Measurements from ENCODE around the gene PRPF8. TPM values are rescaled to one million over a fixed set of nuclear protein-coding genes. Genes with fewer than 3 reads are reported as not detected.

Gene PRPF8
- total RNA-seq, 1 experiment from 2014 or later: 103 TPM

GRCh38 chr17:1647802-1648171 lies 36.9 kb downstream of the PRPF8 start:
- Histone ChIP-seq H4K20me1 (ENCODE audit: low read length) (no peaks in the 10 kb centered on the region), H3K27me3 (ENCODE audit: low read length) (no peaks in the 10 kb centered on the region), H3K9me3 (ENCODE audit: low read length) (no peaks in the 10 kb centered on the region), H2AFZ (ENCODE audit: low read length) (no peak overlapping the region), H3K36me3 (ENCODE audit: low read depth, low read length) (peaks cover 7% of the 10 kb centered on the region; the same call in 1 of the 2 replicates), H3K27ac (ENCODE audit: low read length) (no peak overlapping the region), H3F3A (ENCODE audit: low read length, unreplicated experiment) (no peaks in the 10 kb centered on the region), H3K4me1 (ENCODE audit: insufficient read depth, low read length) (peaks cover 24% of the 10 kb centered on the region), H3K9me2 (replicated peaks; ENCODE audit: low read length) (no peaks in the 10 kb centered on the region), H3K4me3 (ENCODE audit: low read length) (peak overlapping the region; percentile 76; the same call in 1 of the 2 replicates), H3K9ac (ENCODE audit: low read length) (no peak overlapping the region), H3K4me2 (ENCODE audit: low read length) (peak overlapping the region; percentile 93), H3K79me2 (ENCODE audit: low read length) (no peaks in the 10 kb centered on the region)
- DNase-seq (no peak), ATAC-seq (no peak)
- ChIA-PET POLR2A (ENCODE audit: unreplicated experiment) (interaction anchor here (0.7 to 2.6 kb wide), 2 partner anchors 69 to 673 kb away, joined by 5 to 18 read pairs; no protein-coding TSS in a partner anchor), CTCF (interaction anchor here (1.1 to 2.6 kb wide), 3 partner anchors 18 to 73 kb away, joined by 4 to 24 read pairs (median 15); no protein-coding TSS in a partner anchor)
- no peak for TF ChIP-seq EZH2phosphoT487 (IDR thresholded peaks at IDR 0.05; ENCODE audit: borderline replicate concordance, low read length)
- TF ChIP-seq, protein P1, sequence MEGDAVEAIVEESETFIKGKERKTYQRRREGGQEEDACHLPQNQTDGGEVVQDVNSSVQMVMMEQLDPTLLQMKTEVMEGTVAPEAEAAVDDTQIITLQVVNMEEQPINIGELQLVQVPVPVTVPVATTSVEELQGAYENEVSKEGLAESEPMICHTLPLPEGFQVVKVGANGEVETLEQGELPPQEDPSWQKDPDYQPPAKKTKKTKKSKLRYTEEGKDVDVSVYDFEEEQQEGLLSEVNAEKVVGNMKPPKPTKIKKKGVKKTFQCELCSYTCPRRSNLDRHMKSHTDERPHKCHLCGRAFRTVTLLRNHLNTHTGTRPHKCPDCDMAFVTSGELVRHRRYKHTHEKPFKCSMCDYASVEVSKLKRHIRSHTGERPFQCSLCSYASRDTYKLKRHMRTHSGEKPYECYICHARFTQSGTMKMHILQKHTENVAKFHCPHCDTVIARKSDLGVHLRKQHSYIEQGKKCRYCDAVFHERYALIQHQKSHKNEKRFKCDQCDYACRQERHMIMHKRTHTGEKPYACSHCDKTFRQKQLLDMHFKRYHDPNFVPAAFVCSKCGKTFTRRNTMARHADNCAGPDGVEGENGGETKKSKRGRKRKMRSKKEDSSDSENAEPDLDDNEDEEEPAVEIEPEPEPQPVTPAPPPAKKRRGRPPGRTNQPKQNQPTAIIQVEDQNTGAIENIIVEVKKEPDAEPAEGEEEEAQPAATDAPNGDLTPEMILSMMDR (conservative IDR thresholded peaks at IDR 0.05; ENCODE audit: low read depth, low read length): no peak
- no peak for TF ChIP-seq EZH2 (IDR thresholded peaks at IDR 0.05; ENCODE audit: low read length, unreplicated experiment)
- TSS peak; percentile 16 for BruUV-seq (replicated peaks)
- intact Hi-C loops (cut with micrococcal nuclease): loop anchor here (2.0 kb wide), 2 partner anchors 69 to 181 kb away; partner anchors contain the start of gene SMYD4

DNA sequence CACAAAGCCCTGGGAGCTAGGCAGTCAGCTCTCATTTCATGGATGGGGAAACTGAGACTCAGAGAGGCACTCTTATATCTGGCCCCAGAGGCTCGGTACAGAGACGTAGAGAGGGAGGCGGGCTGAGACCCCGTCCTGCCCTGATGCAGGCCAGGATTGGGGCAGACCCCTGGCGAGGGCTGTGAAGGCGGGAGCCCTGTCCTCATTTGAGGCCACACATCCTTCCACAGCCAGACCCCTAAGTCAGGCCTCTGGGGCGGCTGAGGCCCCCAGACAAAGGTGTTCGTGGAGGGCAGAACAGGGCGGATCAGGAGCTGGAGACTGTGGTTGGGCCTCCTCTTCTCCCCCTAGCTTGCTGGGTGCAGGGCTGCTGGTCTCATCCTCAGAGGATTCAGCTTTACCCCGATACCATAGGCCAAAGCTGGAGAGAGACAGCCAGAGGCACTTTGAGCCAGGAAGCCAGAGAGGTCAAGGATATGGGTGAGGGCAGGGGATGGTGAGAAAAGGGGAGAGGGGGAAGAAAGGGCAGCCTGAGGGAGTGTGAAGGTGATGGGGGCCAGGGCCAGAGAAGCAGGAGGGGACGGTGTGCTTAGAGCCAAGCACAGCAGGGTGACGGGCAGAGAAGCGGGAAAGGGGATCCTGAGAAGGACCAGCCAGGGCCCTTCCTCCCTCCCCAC lies 38.3 kb downstream of the PRPF8 start:
- Histone ChIP-seq H3K4me2 (ENCODE audit: low read length) (no peak overlapping the region), H4K20me1 (ENCODE audit: low read length) (no peaks in the 10 kb centered on the region), H3K9me2 (replicated peaks; ENCODE audit: low read length) (no peaks in the 10 kb centered on the region), H3K27ac (ENCODE audit: low read length) (no peak overlapping the region), H3K9me3 (ENCODE audit: low read length) (no peaks in the 10 kb centered on the region), H3K79me2 (ENCODE audit: low read length) (no peaks in the 10 kb centered on the region), H3K9ac (ENCODE audit: low read length) (no peak overlapping the region), H3K36me3 (ENCODE audit: low read depth, low read length) (no peaks in the 10 kb centered on the region; the same call in 1 of the 2 replicates), H2AFZ (ENCODE audit: low read length) (no peak overlapping the region), H3F3A (ENCODE audit: low read length, unreplicated experiment) (no peaks in the 10 kb centered on the region), H3K27me3 (ENCODE audit: low read length) (no peaks in the 10 kb centered on the region), H3K4me1 (ENCODE audit: insufficient read depth, low read length) (peaks cover 24% of the 10 kb centered on the region), H3K4me3 (ENCODE audit: low read length) (no peak overlapping the region)
- TF ChIP-seq EZH2phosphoT487 (IDR thresholded peaks at IDR 0.05; ENCODE audit: borderline replicate concordance, low read length) (no peak), EZH2 (IDR thresholded peaks at IDR 0.05; ENCODE audit: low read length, unreplicated experiment) (no peak)
- TF ChIP-seq, protein P1 (conservative IDR thresholded peaks at IDR 0.05; ENCODE audit: low read depth, low read length): no peak
- intact Hi-C loops (cut with micrococcal nuclease): no loop called here
- no peak for ATAC-seq
- BruUV-seq (replicated peaks): no TSS peak
- ChIA-PET POLR2A (ENCODE audit: unreplicated experiment) (no interaction called here), CTCF (no interaction called here)
- DNase-seq: no peak

Data from PC-3 (cell line).